ENCODE results near the gene CRISPLD2.
"Not testable (repeated sequence)": the region's sequence is repeated elsewhere in the genome, so short reads cannot be mapped to it uniquely, and the experiment has no call there.

The CRISPLD2 gene

GRCh38 chr16:84864326-84864955 is 44.7 kb downstream of the CRISPLD2 start:
- DNase-seq, result peak; percentile 16

GRCh38 chr16:84867696-84868095 is 47.9 kb downstream of the CRISPLD2 start:
- DNase-seq, result peak; percentile 3

GRCh38 chr16:84868328-84868727 is 48.5 kb downstream of the CRISPLD2 start:
- DNase-seq, result no peak

- no peak for DNase-seq
These were observed 49.2 kb downstream of the CRISPLD2 start for GRCh38 chr16:84868829-84869472.

- DNase-seq, result no peak
These were observed 49.7 kb downstream of the CRISPLD2 start for GRCh38 chr16:84869473-84869845.

GRCh38 chr16:84872971-84873370 is 53.2 kb downstream of the CRISPLD2 start:
- not testable (repeated sequence) for DNase-seq

- DNase-seq, result no peak
These were observed 54.2 kb downstream of the CRISPLD2 start for GRCh38 chr16:84874004-84874435.

- DNase-seq, result peak; percentile 1
These were observed 54.8 kb downstream of the CRISPLD2 start for GRCh38 chr16:84874553-84874952.

GRCh38 chr16:84874983-84875382 is 55.2 kb downstream of the CRISPLD2 start:
- DNase-seq, result no peak

- DNase-seq, result no peak
These were observed 56.1 kb downstream of the CRISPLD2 start for GRCh38 chr16:84875846-84876245.

GRCh38 chr16:84876873-84877606 is 57.3 kb downstream of the CRISPLD2 start:
- no peak for DNase-seq

- no peak for DNase-seq
These were observed 59.0 kb downstream of the CRISPLD2 start for GRCh38 chr16:84878770-84879169.

- no peak for DNase-seq
These were observed 60.0 kb downstream of the CRISPLD2 start for GRCh38 chr16:84879569-84880487.

- no peak for DNase-seq
These were observed 62.1 kb downstream of the CRISPLD2 start for GRCh38 chr16:84881702-84882521.

- no peak for DNase-seq
These were observed 63.5 kb downstream of the CRISPLD2 start for GRCh38 chr16:84883301-84883700.

- DNase-seq, result no peak
These were observed 64.4 kb downstream of the CRISPLD2 start for GRCh38 chr16:84884246-84884595.

GRCh38 chr16:84884596-84885341 is 65.0 kb downstream of the CRISPLD2 start:
- DNase-seq, result no peak

- DNase-seq, result no peak
These were observed 65.6 kb downstream of the CRISPLD2 start for GRCh38 chr16:84885342-84885910.

- DNase-seq, result no peak
These were observed 66.8 kb downstream of the CRISPLD2 start for GRCh38 chr16:84886497-84887090.

GRCh38 chr16:84887207-84887606 is 67.4 kb downstream of the CRISPLD2 start:
- no peak for DNase-seq

- DNase-seq, result no peak
These were observed 68.7 kb downstream of the CRISPLD2 start for GRCh38 chr16:84888450-84888849.

Measured in 8988T (cell line).